A549 treated with RU486 at 1 μM for 4 hours (cell line): Measurements from ENCODE around the gene AWAT2. TPM values are rescaled to one million over a fixed set of nuclear protein-coding genes. Genes with fewer than 3 reads are reported as not detected.

ENCODE experiments used
- total RNA-seq: library from RNA; stranded (reverse); fragments of 200-300 nt; extraction: Qiagen RNA extraction; gene quantifications from 5 replicates; pipeline ENCODE4 v1.2.3, GENCODE V29; 2022; ENCODE audit warnings: low read depth

The AWAT2 gene, protein sequence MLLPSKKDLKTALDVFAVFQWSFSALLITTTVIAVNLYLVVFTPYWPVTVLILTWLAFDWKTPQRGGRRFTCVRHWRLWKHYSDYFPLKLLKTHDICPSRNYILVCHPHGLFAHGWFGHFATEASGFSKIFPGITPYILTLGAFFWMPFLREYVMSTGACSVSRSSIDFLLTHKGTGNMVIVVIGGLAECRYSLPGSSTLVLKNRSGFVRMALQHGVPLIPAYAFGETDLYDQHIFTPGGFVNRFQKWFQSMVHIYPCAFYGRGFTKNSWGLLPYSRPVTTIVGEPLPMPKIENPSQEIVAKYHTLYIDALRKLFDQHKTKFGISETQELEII
- total RNA-seq: not detected in 5 replicates

DNA sequence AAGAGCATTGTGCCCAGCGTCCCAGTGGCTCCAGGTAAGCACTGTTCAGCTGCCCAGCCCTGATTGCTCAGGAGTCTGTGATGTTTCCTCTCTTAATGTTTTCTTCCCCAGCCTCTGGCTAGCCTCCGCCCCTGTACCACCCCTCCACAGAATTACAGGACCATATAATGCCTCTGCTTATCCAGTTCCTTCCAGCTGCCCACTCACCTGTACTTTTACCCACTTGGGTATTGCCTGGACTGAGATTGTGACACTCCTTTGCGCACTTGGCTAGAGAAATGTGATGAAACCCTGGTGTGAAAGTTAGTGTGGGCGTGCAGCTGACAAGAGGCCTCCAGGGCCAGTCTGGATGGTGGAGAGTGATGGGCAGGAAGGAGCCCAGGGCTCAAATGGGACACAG lies at the start of gene AWAT2:
Gene AWAT2 (minus strand): TSS at position 14 of the 400 bp plus-strand sequence. CDS start 6 bp downstream, at position 8.

DNA sequence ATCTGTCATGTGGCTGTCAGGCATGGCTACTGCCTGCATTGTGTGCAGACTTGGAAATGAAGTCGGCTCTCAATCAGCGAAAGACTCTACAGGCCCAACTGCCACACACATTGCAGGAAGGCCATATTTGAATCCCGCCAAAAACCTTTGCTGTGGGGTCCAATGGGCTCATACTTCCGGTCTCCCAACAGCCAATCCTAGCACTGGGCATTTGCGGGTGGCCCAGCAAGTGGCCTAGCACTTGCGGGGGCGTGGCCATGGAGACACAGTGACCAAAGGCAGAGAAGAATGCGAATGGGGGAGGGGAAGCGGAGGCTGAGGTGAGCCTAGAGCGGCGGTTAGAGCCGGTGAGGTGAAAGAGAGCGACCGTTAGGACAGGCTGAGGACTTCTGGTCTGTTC lies 12.3 kb upstream of the AWAT2 start, which contains the start of gene OTUD6A:
Gene OTUD6A (plus strand): TSS at position 382 of the 400 bp plus-strand sequence. CDS start 68 bp downstream, outside the sequence.

Other genes starting within 250 kb of the AWAT2 start
- not detected in 5 replicates for gene OTUD6A, start 12.5 kb upstream of the AWAT2 start, total RNA-seq
- 57.5 to 71.2 TPM (median 66.6 TPM) in 5 replicates for gene IGBP1, start 83.5 kb upstream of the AWAT2 start, total RNA-seq
- gene DGAT2L6, start 127.5 kb upstream of the AWAT2 start, total RNA-seq: not detected in 5 replicates
- gene AWAT1, start 184.7 kb upstream of the AWAT2 start, total RNA-seq: not detected in 5 replicates
- 0.06 TPM in 1 of 5 replicates, not detected in the others for gene P2RY4, start 210.3 kb upstream of the AWAT2 start, total RNA-seq
- not detected in 5 replicates for gene ARR3, start 218.4 kb upstream of the AWAT2 start, total RNA-seq
- gene RAB41, start 232.2 kb upstream of the AWAT2 start, total RNA-seq: not detected in 5 replicates
- 86.7 to 102 TPM (median 88.6 TPM) in 5 replicates for gene PDZD11, start 240.0 kb upstream of the AWAT2 start, total RNA-seq
- gene KIF4A, start 240.2 kb upstream of the AWAT2 start, total RNA-seq: 24.2 to 29.0 TPM (median 27.9 TPM) in 5 replicates